SK-N-SH (cell line): ENCODE data around the gene ITK. TPM values are rescaled to one million over a fixed set of nuclear protein-coding genes. Genes with fewer than 3 reads are reported as not detected.

Experiments used
- CTCF ChIA-PET: fragments of 300-600, 350-600 bp; formaldehyde crosslinking; extraction: SDS; loops from one replicate; lab custom pipeline; 2021; lab: Yijun Ruan, JAX
- POLR2A ChIA-PET: fragments of 350-600 bp; sonication (Branson Sonifier 250); formaldehyde crosslinking; extraction: SDS; loops from one replicate; lab custom pipeline; 2020; ENCODE audit warnings: antibody characterized with exemption, inconsistent platforms; lab: Yijun Ruan, JAX
- DNase-seq: peaks from one replicate; pipeline ENCODE4 v3.0.0; 2012
- H2AFZ ChIP-seq: fragments of 200-600 bp; sonication (generic); 2 replicates; pipeline ENCODE4 v1.8.1; 2016; ENCODE audit warnings: antibody characterized with exemption, mild to moderate bottlenecking, low read depth
- H3F3A ChIP-seq: fragments of 200-600 bp; sonication (generic); replicated peaks from 2 replicates; pipeline ENCODE3; 2016; ENCODE audit warnings: antibody characterized with exemption, mild to moderate bottlenecking; ENCODE audit not compliant: insufficient read depth
- H3K27ac ChIP-seq, 2 experiments: fragments of 200-500 bp in 1 of 2; fragments of 200-600 bp in 1 of 2; sonication (Bioruptor generic) in 1 of 2; sonication (generic), shearing (Covaris generic) in 1 of 2; 2 replicates each; pipeline versions ENCODE4 v1.5.1 to v1.6.1; 2014 to 2016; ENCODE audit warnings: low read depth in 2 of 2, inconsistent platforms in 1 of 2, low read length in 1 of 2, mild to moderate bottlenecking in 1 of 2, mixed read lengths in 1 of 2
- H3K27me3 ChIP-seq: fragments of 200-600 bp; sonication (generic), shearing (Covaris generic); 2 replicates; pipeline ENCODE4 v1.6.1; 2016; ENCODE audit warnings: mixed run types; ENCODE audit not compliant: insufficient read depth
- H3K36me3 ChIP-seq, 2 experiments: fragments of 200-500 bp in 1 of 2; fragments of 200-600 bp in 1 of 2; sonication (Bioruptor generic) in 1 of 2; sonication (generic) in 1 of 2; replicated peaks in 1 of 2; 2 replicates each; pipeline versions ENCODE3 to v1.5.1; 2014 to 2016; ENCODE audit warnings: low read length in 1 of 2, mild to moderate bottlenecking in 1 of 2; ENCODE audit not compliant: insufficient read depth in 2 of 2, control insufficient read depth in 1 of 2
- H3K4me1 ChIP-seq, 2 experiments: fragments of 200-500 bp in 1 of 2; fragments of 200-600 bp in 1 of 2; sonication (Bioruptor generic) in 1 of 2; sonication (generic), shearing (Covaris generic) in 1 of 2; 2 replicates each; pipeline versions ENCODE4 v1.5.1 to v1.6.1; 2014 to 2016; ENCODE audit warnings: low read depth in 1 of 2, low read length in 1 of 2, mixed run types in 1 of 2; ENCODE audit not compliant: insufficient read depth in 2 of 2, control insufficient read depth in 1 of 2
- H3K4me2 ChIP-seq: fragments of 200-600 bp; sonication (generic), shearing (Covaris generic); 2 replicates; pipeline ENCODE4 v1.6.1; 2017; ENCODE audit warnings: mixed run types
- H3K4me3 ChIP-seq, 2 experiments: fragments of 200-500 bp in 1 of 2; fragments of 200-600 bp in 1 of 2; sonication (Bioruptor generic) in 1 of 2; sonication (generic), shearing (Covaris generic) in 1 of 2; 2 replicates each; pipeline versions ENCODE4 v1.5.1 to v1.8.1; 2014 to 2016; ENCODE audit warnings: low read depth in 2 of 2, inconsistent platforms in 1 of 2, low read length in 1 of 2, mild to moderate bottlenecking in 1 of 2, mixed read lengths in 1 of 2, moderate library complexity in 1 of 2
- H3K79me2 ChIP-seq: fragments of 200-600 bp; sonication (generic); 2 replicates; pipeline ENCODE4 v1.8.1; 2017; ENCODE audit warnings: mild to moderate bottlenecking; ENCODE audit not compliant: insufficient read depth
- H3K9ac ChIP-seq: fragments of 200-600 bp; sonication (generic); 2 replicates; pipeline ENCODE4 v1.6.1; 2017; ENCODE audit warnings: mixed run types
- H3K9me2 ChIP-seq: fragments of 200-600 bp; sonication (generic); 2 replicates; pipeline ENCODE4 v1.6.1; 2017; ENCODE audit warnings: mixed run types
- H3K9me3 ChIP-seq: fragments of 200-600 bp; sonication (generic); 2 replicates; pipeline ENCODE4 v1.6.1; 2017; ENCODE audit warnings: mixed run types, mild to moderate bottlenecking, moderate library complexity
- H4K20me1 ChIP-seq: fragments of 200-600 bp; sonication (generic); 2 replicates; pipeline ENCODE4 v1.6.1; 2017; ENCODE audit warnings: mild to moderate bottlenecking, mixed run types; ENCODE audit not compliant: insufficient read depth
- ELF1 ChIP-seq: IDR thresholded peaks from 2 replicates; pipeline ENCODE4 v1.4.0; 2012
- EZH2phosphoT487 ChIP-seq: fragments of 200-600 bp; sonication (generic); IDR thresholded peaks from 2 replicates; pipeline ENCODE4 v1.6.1; 2017; ENCODE audit warnings: low read depth, mixed run types, mild to moderate bottlenecking, antibody characterized with exemption, moderate library complexity, borderline replicate concordance
- FOXJ3 ChIP-seq: sonication (generic); formaldehyde crosslinking; IDR thresholded peaks from 2 replicates; pipeline ENCODE4 v1.5.1; 2020; ENCODE audit warnings: mild to moderate bottlenecking, missing genetic modification reagents
- GATA2 ChIP-seq: sonication (generic); formaldehyde crosslinking; IDR thresholded peaks from 2 replicates; pipeline ENCODE4 v1.5.0; 2020; ENCODE audit warnings: mild to moderate bottlenecking, missing genetic modification reagents
- MXI1 ChIP-seq: IDR thresholded peaks from 2 replicates; pipeline ENCODE4 v1.6.1; 2012; ENCODE audit warnings: mild to moderate bottlenecking, low read depth, low read length, improper control_type of control experiment
- RAD21 ChIP-seq: IDR thresholded peaks from 2 replicates; pipeline ENCODE4 v1.6.1; 2012; ENCODE audit warnings: mild to moderate bottlenecking, low read length
- RCOR1 ChIP-seq: fragments of 150-350 bp; IDR thresholded peaks from 2 replicates; pipeline ENCODE4 v1.6.1; 2017; ENCODE audit warnings: antibody characterized with exemption, low read length
- RFX5 ChIP-seq: IDR thresholded peaks from 2 replicates; pipeline ENCODE4 v1.6.1; 2012; ENCODE audit warnings: mild to moderate bottlenecking, improper control_type of control experiment, low read length
- SMC3 ChIP-seq: IDR thresholded peaks from 2 replicates; pipeline ENCODE4 v1.6.1; 2012; ENCODE audit warnings: low read depth, low read length, improper control_type of control experiment
- TAF1 ChIP-seq: IDR thresholded peaks from 2 replicates; pipeline ENCODE4 v1.6.1; 2012; ENCODE audit warnings: low read depth, mild to moderate bottlenecking, low read length, moderate library complexity, borderline replicate concordance
- TEAD4 ChIP-seq: IDR thresholded peaks from 2 replicates; pipeline ENCODE4 v1.4.0; 2012; ENCODE audit warnings: mild to moderate bottlenecking, borderline replicate concordance; ENCODE audit not compliant: insufficient read depth
- USF1 ChIP-seq: IDR thresholded peaks from 2 replicates; pipeline ENCODE4 v1.4.0; 2012; ENCODE audit warnings: low read depth, borderline replicate concordance
- ZBTB33 ChIP-seq: IDR thresholded peaks from 2 replicates; pipeline ENCODE4 v1.4.0; 2012; ENCODE audit warnings: low read depth, borderline replicate concordance
- WGBS: methylation state at CpG from one replicate; pipeline ENCODE4 v1.1.6; 2017; ENCODE audit warnings: low lambda C conversion rate; 5-methylcytosine and 5-hydroxymethylcytosine counted together
- polyA plus RNA-seq, 3 experiments: library from polyadenylated mRNA; depleted of rRNA; stranded (reverse); fragments of >200 nt; gene quantifications; 2 replicates each; pipeline ENCODE4 v1.2.3, GENCODE V29; 2012
- TF ChIP-seq, protein P1 (sequence below): fragments of 150-350 bp; IDR thresholded peaks from 2 replicates; pipeline ENCODE4 v1.6.1; 2017; ENCODE audit warnings: antibody characterized with exemption, low read length, low read depth, borderline replicate concordance

ITK gene
- polyA plus RNA-seq, 1 of the 3 experiments (the other 2 are of a cell fraction) = not detected

- no peak overlapping the region for H2AFZ ChIP-seq
- no peaks in the 10 kb centered on the region for H3K27me3 ChIP-seq
- no peaks in the 10 kb centered on the region for H3K9me3 ChIP-seq
- H3F3A ChIP-seq = peaks cover 4% of the 10 kb centered on the region
- no peak overlapping the region for H3K4me3 ChIP-seq
- H3K27ac ChIP-seq = no peak overlapping the region; a peak in 1 of 4 replicates
- no peaks in the 10 kb centered on the region for H3K79me2 ChIP-seq
- ChIA-PET CTCF (interaction anchor here (1.6 to 3.4 kb wide), 2 partner anchors 35 to 48 kb away, joined by 4 to 12 read pairs; no protein-coding TSS in a partner anchor), POLR2A (no interaction called here)
- peaks cover 0 to 17% of the 10 kb centered on the region in 2 experiments; a peak in 1 of 4 replicates for H3K4me1 ChIP-seq
- H3K4me2 ChIP-seq = no peak overlapping the region
- no peaks in the 10 kb centered on the region for H4K20me1 ChIP-seq
- TF ChIP-seq USF1 (no peak), MXI1 (no peak), TEAD4 (no peak), RCOR1 (no peak), RAD21 (no peak), TAF1 (no peak), RFX5 (no peak), SMC3 (no peak), GATA2 (CRISPR knock-in tag) (no peak), ZBTB33 (no peak), FOXJ3 (no peak), EZH2phosphoT487 (no peak), ELF1 (no peak)
- TF ChIP-seq, protein P1, sequence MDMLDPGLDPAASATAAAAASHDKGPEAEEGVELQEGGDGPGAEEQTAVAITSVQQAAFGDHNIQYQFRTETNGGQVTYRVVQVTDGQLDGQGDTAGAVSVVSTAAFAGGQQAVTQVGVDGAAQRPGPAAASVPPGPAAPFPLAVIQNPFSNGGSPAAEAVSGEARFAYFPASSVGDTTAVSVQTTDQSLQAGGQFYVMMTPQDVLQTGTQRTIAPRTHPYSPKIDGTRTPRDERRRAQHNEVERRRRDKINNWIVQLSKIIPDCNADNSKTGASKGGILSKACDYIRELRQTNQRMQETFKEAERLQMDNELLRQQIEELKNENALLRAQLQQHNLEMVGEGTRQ = no peak
- 87% methylated on average over 4 of the region's 4 CpGs for WGBS
- H3K36me3 ChIP-seq = peaks cover 5 to 21% of the 10 kb centered on the region in 2 experiments
- no peak for DNase-seq
- H3K9ac ChIP-seq = no peak overlapping the region
- H3K9me2 ChIP-seq = no peaks in the 10 kb centered on the region
Observed at GRCh38 chr5:157288405-157289163, 107.9 kb downstream of the ITK start.
